T1000 (cell line): ENCODE data around the gene BCL2L11.
A peak's percentile ranks its signal among the peaks of the same experiment; 100 is the strongest.
"Not testable (repeated sequence)": the region's sequence is repeated elsewhere in the genome, so short reads cannot be mapped to it uniquely, and the experiment has no call there.

Source experiments
- DNase-seq: peaks from one replicate; lab custom pipeline; 2025; ENCODE audit warnings: mixed read lengths; lab: John Stamatoyannopoulos, UW

BCL2L11 gene, protein sequence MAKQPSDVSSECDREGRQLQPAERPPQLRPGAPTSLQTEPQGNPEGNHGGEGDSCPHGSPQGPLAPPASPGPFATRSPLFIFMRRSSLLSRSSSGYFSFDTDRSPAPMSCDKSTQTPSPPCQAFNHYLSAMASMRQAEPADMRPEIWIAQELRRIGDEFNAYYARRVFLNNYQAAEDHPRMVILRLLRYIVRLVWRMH

DNA sequence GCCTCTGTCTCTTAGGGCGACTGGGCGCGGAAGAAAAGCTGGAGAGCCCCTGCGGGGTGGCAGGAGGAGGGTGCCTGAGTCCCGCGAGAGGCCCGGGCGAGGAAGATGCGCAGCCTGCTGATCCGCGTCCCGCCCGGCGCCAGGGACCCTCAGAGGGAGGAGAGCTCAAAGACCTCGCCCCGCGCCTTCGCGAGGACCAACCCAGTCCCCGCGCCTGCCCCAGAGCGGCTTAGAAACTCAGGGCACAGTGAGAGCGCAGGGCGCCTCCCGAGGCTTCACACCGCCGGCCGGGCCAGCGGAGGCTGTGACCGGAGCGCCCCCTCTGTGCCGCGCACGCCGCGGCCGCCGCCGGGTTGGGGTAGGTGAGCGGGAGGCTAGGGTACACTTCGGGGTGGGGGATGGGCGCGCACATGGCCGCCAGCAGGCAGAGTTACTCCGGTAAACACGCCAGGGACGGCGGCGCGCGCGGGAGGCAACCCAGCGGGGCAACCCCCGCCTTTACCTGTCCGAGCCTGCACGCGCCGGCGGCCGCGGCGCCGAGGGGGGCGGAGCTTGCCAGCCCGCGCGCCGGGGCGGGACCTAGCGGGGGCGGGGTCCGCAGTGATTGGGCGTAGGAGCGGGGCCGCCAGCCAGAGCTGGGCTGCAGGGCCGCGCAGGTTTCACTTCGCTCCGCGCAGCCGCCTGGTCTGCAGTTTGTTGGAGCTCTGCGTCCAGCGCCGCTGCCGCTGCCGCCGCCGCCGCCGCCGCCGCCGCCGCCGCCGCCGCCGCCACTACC is at the start of gene BCL2L11:
TSS of gene BCL2L11 (plus strand) at position 662 of the 775 bp plus-strand sequence. CDS start 2,832 bp downstream, outside the sequence.
- peak; percentile 81 for DNase-seq

DNA sequence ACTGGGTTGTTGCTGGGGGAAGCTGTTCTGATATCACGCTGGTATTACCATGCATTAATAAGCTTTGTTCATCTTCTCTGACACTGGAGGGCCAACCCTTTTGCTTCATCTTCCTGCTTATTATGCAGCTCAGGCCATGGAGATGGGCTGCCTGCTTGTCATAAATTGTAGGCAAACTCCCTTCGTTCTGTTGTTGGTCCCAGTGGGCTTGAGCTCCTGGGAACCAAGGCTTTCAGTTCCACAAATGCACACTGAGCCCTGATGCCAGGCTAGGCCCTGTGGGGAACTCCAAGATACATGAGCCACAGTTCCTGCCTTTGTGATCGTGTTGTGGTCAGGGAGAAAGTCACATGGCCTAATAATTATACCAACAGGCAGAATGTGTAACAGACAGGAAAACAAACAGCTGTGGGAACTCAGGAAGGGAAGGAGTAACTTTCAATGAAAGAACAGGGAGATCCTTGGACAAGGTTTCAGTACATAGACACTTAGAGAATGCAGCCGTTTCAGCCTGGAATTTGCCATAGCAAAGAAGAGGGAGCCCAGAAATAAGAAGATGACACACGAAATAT is 49.0 kb upstream of the BCL2L11 start:
- DNase-seq, result peak; percentile 5

DNA sequence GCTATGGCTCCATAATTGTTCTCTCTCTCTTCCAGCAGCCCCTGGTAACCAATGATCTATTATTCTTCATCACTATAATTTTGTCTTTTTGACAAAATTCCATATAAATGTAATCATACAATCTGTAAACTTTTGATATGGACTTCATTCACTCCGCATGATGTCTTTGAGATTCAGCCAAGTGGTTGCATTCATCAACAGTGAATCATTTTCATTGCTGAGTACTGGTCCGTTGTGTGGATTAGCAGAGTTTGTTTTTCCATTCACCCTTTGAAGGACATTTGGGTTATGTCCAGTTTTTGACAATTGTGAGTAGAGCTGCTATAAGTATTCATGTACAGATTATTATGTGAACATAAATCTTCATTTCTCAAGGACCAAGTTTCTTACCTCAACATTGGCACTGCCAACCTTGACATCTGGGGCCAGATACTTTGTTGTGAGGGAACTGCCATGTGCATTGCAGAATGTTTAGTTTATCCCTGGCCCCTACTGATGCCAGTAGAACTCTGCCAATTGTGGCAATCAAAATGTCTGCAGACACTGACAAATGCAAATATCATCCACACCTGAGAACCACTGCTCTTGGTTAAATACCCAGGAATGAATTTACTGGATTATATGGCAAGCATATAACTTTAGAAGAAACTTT is 48.4 kb upstream of the BCL2L11 start:
- DNase-seq, result no peak

DNA sequence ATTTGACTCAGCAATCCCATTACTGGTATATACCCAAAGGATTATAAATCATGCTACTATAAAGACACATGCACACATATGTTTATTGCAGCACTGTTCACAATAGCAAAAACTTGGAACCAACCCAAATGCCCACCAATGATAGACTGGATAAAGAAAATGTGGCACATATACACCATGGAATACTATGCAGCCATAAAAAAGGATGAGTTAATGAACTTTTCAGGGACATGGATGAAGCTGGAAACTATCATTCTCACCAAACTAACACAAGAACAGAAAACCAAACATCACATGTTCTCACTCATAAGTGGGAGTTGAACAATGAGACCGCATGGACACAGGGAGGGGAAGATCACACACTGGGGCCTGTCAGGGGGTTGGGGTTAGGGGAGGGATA is 38.1 kb upstream of the BCL2L11 start:
- DNase-seq, result not testable (repeated sequence)

DNA sequence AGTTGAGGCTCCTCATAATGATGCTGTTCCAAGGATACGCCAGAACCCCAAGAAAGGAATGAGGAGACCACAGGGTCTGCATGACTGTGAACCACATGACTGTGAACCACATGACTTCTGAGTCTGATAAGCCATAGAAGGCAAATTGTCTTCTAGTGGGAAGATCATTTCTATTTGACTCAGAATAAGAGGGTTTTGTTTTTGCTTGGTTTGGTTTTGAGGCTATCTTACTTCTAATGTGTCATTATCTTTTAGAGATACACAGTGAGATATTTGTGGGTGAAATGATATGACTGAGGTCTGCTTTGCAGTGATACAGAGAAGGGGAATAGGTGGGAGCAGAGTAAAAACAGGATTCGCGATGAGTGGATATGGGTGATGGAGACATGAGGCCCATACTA is 28.9 kb upstream of the BCL2L11 start:
- no peak for DNase-seq

DNA sequence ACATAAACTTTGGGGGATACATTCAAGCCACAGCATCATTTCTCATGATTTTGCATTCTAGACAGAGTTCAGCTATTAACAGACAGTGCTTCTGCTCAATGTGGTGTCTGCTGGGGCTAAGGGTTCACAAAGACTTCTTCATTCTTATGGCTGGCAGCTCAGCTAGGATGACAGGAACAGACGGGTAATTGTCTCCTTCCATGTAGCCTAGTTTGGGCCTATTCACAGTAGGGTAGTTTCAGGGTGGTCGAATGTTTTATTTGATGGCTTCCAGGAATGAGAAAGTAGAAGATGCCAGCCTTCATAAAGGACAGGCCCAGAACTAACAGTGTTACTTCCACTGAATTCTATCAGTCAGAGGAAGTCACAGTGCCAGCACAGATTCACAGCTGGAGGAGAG is 26.0 kb upstream of the BCL2L11 start:
- no peak for DNase-seq

DNA sequence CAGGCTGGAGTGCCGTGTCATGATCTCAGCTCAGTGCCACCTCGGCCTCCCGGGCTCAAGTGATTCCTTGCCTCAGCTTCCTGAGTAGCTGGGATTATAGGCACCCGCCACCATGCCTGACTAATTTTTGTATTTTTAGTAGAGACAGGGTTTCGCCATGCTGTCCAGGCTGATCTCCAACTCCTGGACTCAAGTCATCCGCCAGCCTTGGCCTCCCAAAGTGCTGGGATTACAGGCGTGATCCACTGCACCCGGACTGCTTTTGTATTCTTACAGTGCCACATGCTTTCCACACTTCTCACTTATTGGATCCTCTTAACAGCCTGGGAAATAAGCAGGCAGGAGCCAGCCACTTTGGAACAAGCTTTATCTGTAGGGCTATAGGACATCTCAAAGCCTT is 25.3 kb upstream of the BCL2L11 start:
- DNase-seq, result no peak

DNA sequence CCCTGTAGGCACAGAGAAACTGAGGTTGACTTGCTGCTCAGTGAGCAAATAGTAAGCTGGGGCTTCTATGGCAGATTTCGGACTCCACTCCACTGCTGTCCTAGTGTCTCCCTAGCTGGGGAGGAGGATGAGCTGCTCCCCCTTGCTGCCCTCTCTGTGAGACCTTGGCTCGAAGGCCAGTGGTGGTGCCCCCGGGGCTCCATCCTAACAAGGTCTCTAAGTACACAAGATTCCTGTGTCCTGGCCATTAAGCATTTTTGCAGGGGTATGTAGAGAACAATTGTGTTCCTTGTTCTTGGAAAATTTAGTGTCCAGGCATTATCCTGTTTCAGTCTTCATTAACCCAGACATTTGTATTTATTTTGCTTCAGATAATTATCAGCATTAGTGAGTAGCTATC is 21.3 kb upstream of the BCL2L11 start:
- no peak for DNase-seq

DNA sequence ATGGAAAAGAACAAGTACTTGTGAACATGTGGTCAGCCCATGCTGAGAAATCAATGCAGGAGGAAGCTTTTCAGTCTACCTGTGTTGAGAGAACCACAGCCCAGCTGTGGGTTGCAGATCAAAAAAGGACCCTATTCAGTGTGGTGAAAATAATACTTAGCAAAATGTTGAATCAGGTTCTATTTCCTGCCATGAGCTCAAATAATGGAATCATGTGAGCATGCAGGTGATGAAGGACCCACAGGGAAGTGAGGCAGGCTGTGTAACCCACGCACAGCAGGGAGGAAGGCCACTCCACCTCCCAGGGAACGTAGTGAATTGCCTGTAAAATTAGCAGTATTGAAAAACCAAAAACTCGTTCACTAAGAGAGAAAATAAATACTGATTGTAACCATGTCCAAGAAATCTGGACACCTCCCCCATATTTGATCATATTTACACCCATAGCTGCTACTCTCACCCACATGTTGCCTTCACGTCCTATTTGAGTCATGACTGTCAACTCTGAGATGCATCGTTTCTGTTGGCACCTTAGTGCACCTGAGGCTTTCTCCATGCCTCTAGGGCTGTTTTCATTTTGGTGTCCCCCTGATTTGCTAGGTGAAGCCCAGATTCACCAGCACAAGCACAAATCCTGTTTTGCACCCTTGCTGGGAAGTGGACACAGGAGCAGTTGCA is 20.5 kb upstream of the BCL2L11 start:
- DNase-seq, result no peak

DNA sequence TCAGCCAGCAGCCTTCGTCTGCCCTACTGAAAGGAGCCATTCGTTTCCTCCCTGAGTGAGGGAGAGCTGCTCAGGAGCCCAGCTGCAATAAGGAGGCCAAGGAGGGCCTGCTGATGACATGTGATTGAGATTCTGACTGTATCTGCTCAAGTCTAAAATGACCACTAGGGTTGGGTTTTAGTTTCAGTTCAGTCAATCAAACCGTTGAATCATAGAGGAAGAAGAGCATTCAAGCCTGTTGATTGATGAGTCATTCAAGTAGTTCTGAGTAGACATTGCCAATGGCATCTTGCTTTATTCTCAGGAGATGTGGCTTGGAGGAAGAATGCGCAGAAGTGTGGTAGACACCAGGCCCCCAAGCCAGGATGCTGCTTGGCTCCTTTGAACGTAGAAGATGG is 19.9 kb upstream of the BCL2L11 start:
- no peak for DNase-seq

DNA sequence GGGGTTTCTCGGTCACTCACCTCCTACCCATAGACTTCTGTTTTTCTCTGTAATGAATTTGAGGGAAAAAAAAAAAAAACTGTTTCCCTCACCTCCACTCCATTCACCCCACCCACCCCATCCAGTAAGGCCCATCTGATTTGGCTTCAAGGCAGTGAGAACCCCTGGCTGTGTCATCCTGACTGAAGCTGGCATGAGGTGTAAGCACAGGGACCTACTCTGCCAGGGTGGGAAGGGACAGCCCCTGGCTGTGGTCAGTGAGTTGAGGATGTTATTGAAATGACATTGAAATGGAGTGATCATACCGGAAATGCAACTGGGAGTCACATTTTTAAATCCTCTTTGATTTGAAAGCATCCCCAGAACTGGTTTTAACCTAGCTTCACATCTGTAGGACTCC is 19.1 kb upstream of the BCL2L11 start:
- no peak for DNase-seq

DNA sequence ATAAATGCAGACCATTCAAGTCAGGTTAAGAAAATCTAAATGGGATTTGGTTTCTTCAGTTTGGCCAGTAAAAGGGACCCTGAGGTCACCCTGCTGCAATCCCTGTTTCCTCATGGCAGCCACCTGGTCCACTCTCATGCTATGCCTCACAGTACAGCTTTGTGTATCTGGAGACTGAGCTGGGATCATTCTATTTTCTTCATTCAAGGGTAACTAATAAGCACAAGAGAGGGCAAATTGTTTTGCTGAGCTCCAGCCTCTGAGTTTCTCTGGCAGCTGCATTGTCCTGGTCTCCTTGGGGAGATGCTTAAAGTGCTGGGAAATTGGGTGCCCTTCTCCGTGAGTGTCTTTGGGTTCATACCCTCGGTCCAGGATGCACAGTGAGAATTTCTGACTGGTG is 18.5 kb upstream of the BCL2L11 start:
- DNase-seq, result no peak

DNA sequence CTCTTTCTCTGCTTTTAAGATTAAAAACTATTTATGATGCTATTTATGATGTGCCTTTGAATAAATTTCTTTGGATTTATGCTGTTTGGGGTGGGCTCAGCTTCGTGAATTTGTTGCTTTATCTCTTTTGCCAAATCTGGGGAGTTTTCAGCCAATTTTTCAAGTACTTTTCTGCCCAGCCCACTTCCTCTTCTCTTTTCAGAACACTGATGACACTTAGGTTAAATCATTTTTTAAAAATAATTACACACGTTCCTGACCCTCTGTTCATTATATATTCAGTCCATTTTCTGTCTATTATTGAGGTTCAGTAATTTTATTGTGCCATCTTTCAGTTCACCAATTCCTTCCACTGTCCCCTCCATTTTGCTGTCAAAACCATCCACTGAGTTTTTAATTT is 14.8 kb upstream of the BCL2L11 start:
- no peak for DNase-seq

DNA sequence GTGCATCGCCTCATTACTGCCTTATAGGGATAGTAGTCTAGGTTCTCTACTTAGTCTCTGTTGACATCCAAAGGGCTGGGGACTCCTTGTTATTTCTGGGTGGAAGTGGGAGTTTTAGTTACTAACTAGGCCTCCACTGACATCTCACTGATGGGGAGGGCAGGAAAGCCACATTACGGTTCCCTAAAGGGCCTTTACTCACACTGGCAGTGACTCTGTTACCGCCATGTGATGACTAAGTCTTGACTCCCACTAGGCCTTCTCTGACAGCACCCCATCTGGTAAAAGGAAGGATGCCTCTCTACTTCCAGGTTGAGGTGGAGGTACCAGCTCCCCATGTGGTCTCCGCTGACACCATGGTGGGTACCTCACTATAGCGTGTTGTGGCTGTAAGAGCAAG is 14.0 kb upstream of the BCL2L11 start:
- no peak for DNase-seq

DNA sequence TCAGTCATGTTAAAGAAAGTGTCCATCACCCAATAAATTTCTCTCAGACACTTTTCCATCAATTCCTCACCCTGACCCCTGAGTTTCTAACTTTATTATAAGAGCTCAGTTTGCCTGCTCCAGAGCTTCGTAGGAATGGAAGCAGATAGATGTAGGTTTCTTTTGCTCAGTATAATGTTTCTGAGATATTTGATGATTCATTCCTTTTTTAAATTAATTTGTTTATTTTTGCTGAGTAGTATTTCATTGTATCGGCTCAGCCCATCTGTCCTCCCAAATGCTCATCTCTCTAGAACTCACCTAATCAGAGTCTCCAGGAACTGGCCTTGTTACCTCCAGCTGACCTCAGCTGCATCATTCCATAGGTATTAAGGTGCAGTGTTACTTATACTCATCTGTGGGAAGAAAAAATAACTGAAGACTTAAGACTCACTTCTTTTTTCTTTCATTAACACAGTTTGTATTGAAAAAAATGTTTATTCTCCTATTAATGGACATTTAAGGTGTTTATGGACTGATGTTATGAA is 11.9 kb upstream of the BCL2L11 start:
- no peak for DNase-seq

DNA sequence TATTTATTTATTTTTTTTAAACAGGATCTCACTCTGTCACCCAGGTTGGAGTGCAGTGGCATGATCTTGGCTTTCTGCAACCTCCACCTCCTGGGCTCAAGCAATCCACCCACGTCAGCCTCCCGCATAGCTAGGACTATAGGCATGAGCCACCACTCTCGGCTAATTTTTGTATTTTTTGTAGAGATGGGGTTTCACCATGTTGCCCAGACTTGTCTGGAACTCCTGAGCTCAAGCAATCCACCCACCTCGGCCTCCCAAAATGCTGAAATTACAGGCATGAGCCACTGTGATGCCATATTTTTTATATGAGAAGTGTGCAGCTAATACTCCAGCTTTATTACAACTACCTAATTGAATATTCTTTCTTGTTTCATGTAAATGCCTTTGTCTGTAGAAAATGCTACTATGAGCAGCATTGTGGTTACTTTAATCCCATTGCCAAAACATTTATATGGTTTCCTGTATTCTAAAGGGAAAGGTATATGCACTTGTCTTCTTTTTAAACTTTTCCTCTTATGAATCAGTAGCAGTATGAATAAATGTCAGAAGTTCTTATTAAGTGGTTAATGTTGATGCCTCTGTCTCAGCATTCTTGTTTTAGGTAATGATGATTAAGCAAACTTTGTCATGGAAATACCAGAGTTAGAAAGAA is 9.5 kb upstream of the BCL2L11 start:
- no peak for DNase-seq

DNA sequence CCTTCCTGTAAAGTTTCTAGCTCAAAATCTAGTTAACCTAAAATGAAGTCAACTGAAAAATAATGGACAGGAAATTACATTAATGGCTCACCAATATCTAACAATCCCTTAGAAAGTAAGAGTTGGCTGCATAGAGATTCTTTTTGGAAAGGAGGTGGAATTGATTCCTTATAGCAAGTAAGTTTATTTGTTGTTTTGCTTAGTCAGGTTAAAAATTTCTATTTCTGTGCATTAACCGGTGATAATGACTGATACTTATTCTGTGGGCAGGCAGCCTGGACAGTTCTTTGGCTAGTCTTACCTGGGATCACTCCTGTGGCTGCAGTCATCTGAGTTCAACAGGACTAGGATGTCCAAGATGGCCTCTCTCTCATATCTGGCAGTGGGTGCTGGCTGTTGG is 6.9 kb upstream of the BCL2L11 start:
- DNase-seq, result no peak

DNA sequence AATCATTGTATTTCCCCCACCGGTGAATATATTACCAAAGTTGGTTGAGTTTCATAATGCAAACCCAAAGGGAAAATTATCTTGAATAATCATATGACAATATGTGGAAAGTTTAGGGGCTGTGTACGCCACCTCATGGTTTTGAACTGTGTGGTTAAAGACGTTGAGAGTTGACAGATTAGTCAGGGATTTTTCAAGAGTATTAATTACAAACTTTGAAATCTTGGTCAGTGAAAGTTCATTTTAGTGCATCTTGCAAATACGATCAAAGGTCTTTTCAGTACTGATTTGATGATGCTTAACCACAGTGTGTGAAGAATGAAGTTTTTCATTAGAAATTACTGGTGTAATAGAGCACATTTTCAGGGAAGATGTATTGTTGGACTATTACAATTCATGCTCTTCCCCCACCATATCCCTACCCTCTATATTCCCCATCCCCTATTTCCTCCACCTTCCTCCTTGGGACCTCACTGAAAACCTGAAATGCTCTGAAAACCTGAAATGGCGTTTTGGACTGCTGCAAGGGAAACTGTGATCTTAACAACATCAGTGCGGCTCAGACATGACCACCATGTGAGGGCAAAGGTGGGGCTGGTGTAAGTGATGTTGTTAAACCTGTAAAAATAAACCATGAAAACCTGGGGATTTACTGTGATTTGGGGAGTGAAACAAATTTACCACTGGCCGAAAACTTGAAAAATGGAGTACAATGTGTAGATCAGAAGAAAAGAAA is 4.5 kb upstream of the BCL2L11 start:
- no peak for DNase-seq

DNA sequence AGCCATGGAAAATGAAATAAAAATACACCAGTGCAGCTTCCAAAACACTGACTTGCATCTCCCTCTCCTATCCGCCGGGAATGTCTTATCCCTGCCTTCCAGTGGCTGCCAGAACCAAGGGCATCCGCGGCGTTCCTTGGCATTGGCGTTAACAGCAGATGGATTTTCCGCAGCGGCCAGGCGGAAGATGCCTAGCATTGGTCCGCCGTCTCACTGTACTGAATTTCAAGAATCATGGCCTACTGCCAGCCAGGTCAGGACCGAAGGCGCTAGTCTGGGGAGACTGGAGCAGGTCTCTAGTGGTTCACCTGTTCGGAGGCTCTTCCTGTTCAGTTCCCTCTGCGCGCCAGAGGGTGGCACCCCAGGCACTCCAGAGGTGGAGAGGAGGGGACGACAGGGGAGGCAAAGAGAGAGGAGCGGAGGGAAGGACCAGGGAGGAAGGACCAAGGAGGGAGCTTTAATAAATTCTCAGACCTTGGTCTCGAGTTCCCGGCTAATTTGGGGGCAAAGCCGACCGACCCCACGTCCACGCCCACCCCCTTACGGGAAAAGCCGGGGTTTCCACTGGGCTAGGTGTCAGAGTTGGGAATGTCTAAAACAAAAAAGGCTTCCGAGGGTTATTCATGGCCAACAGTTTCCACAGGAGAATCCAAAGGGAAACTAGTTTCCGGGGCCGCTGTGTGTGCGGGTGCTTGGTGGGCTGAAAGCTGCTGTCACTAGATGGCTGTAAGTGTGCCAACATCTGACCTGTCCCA is 3.7 kb upstream of the BCL2L11 start:
- no peak for DNase-seq
